Measurements from ENCODE around the gene PTPA.
"Not testable (repeated sequence)": the region's sequence is repeated elsewhere in the genome, so short reads cannot be mapped to it uniquely, and the experiment has no call there.

The PTPA gene

DNA sequence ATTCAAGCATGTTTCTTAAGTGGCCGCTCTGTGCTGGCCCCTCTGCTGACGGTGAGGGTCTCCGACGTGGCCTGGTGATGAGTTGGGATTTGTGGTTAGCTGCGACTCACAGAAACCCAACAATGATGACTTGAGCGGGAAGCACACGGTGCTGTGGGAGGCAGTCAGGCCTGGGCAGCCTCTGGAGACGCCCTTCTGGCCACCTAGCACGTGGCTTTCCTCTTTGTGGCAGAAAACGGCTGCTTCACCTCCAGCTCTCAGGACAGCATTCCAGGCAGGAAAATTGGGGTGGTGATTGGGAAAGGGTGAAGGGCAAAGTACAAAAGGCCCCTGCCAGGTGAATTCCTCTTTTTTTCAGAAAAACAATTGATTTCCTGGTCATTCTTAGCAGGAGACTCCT lies 84.4 kb downstream of the PTPA start:
- no peak overlapping the region for H2BK5ac ChIP-seq (ENCODE audit: low read length)
- no CpG with 5 or more reads among the region's 10 CpGs for WGBS, 2 donors (ENCODE audit: extremely low coverage in 2 of 2, insufficient read length in 2 of 2, insufficient replicate concordance in 1 of 2)

GRCh38 chr9:129197045-129197444 lies 85.8 kb downstream of the PTPA start:
- H3K23ac ChIP-seq (ENCODE audit: low read depth, low read length, poor library complexity); H3K27ac ChIP-seq (replicated peaks; ENCODE audit: low read length); H3K36me3 ChIP-seq (replicated peaks in 1 of 2; ENCODE audit: control insufficient read depth in 2 of 2, insufficient read depth in 2 of 2, low read length in 2 of 2); H4K8ac ChIP-seq (ENCODE audit: low read depth, low read length); H2BK120ac ChIP-seq (ENCODE audit: low read depth, low read length); H2BK5ac ChIP-seq (ENCODE audit: low read length); H3K79me1 ChIP-seq (ENCODE audit: low read depth, low read length); H3K4ac ChIP-seq (ENCODE audit: low read length); H3K4me3 ChIP-seq (ENCODE audit: low read length in 2 of 2); H3K9ac ChIP-seq (ENCODE audit: low read depth, low read length, poor library complexity); H4K91ac ChIP-seq (ENCODE audit: low read depth, low read length, poor library complexity); DNase-seq (ENCODE audit: low spot score); H2AFZ ChIP-seq (ENCODE audit: low read length); H3K4me2 ChIP-seq (ENCODE audit: insufficient read depth, low read length, poor library complexity, severe bottlenecking); H3K18ac ChIP-seq (ENCODE audit: low read length); H3K14ac ChIP-seq (ENCODE audit: low read length); H2BK12ac ChIP-seq (ENCODE audit: low read length); H2AK5ac ChIP-seq (ENCODE audit: low read depth, low read length); H2BK15ac ChIP-seq (ENCODE audit: low read length): not testable (repeated sequence)
- Histone ChIP-seq H3K4me1 (ENCODE audit: control insufficient read depth in 2 of 2, insufficient read depth in 1 of 2, low read depth in 1 of 2, low read length in 2 of 2) (peaks cover 3 to 15% of the 10 kb centered on the region in 2 donors), H3K9me3 (replicated peaks in 1 of 2; ENCODE audit: control insufficient read depth in 2 of 2, insufficient read depth in 1 of 2, low read depth in 1 of 2, low read length in 2 of 2) (peaks cover 6 to 13% of the 10 kb centered on the region in 2 donors), H3K27me3 (ENCODE audit: control insufficient read depth in 3 of 3, insufficient read depth in 3 of 3, low read depth in 1 of 3, low read length in 3 of 3) (peaks cover 0 to 16% (median 9%) of the 10 kb centered on the region in 3 experiments)
- no CpG with 5 or more reads among the region's 6 CpGs for WGBS, 2 donors (ENCODE audit: extremely low coverage in 2 of 2, insufficient read length in 2 of 2, insufficient replicate concordance in 1 of 2)

More for the DNA sequence above, 84.4 kb downstream of the PTPA start:
- peaks cover 6 to 13% of the 10 kb centered on the region in 2 donors for H3K9me3 ChIP-seq (replicated peaks in 1 of 2; ENCODE audit: control insufficient read depth in 2 of 2, insufficient read depth in 1 of 2, low read depth in 1 of 2, low read length in 2 of 2)
- H3K23ac ChIP-seq (ENCODE audit: low read depth, low read length, poor library complexity), result no peak overlapping the region
- H2AFZ ChIP-seq (ENCODE audit: low read length), result no peak overlapping the region
- no peak overlapping the region for H2BK12ac ChIP-seq (ENCODE audit: low read length)
- no peak overlapping the region for H3K14ac ChIP-seq (ENCODE audit: low read length)
- no peak overlapping the region for H4K91ac ChIP-seq (ENCODE audit: low read depth, low read length, poor library complexity)
- H3K4me1 ChIP-seq (ENCODE audit: control insufficient read depth in 2 of 2, insufficient read depth in 1 of 2, low read depth in 1 of 2, low read length in 2 of 2), result peaks cover 3 to 15% of the 10 kb centered on the region in 2 donors
- H3K36me3 ChIP-seq (replicated peaks in 1 of 2; ENCODE audit: control insufficient read depth in 2 of 2, insufficient read depth in 2 of 2, low read length in 2 of 2), result no peaks in the 10 kb centered on the region
- no peaks in the 10 kb centered on the region for H3K79me1 ChIP-seq (ENCODE audit: low read depth, low read length)
- peaks cover 0 to 16% (median 9%) of the 10 kb centered on the region in 3 experiments for H3K27me3 ChIP-seq (ENCODE audit: control insufficient read depth in 3 of 3, insufficient read depth in 3 of 3, low read depth in 1 of 3, low read length in 3 of 3)
- H2BK120ac ChIP-seq (ENCODE audit: low read depth, low read length), result no peak overlapping the region
- H3K27ac ChIP-seq (replicated peaks; ENCODE audit: low read length), result no peak overlapping the region
- no peak overlapping the region for H2AK5ac ChIP-seq (ENCODE audit: low read depth, low read length)
- H3K4ac ChIP-seq (ENCODE audit: low read length), result no peak overlapping the region
- no peak overlapping the region for H4K8ac ChIP-seq (ENCODE audit: low read depth, low read length)
- DNase-seq (ENCODE audit: low spot score), result no peak
- no peak overlapping the region for H2BK15ac ChIP-seq (ENCODE audit: low read length)
- no peak overlapping the region for H3K9ac ChIP-seq (ENCODE audit: low read depth, low read length, poor library complexity)
- no peak overlapping the region for H3K4me2 ChIP-seq (ENCODE audit: insufficient read depth, low read length, poor library complexity, severe bottlenecking)
- H3K18ac ChIP-seq (ENCODE audit: low read length), result no peak overlapping the region
- no peak overlapping the region for H3K4me3 ChIP-seq (ENCODE audit: low read length in 2 of 2)

- peak overlapping the region; percentile 78 for H2AK5ac ChIP-seq (ENCODE audit: low read depth, low read length)
- H3K4me2 ChIP-seq (ENCODE audit: insufficient read depth, low read length, poor library complexity, severe bottlenecking), result no peak overlapping the region
- peaks cover 6 to 11% of the 10 kb centered on the region in 2 donors for H3K9me3 ChIP-seq (replicated peaks in 1 of 2; ENCODE audit: control insufficient read depth in 2 of 2, insufficient read depth in 1 of 2, low read depth in 1 of 2, low read length in 2 of 2)
- no peak overlapping the region for H3K4ac ChIP-seq (ENCODE audit: low read length)
- no CpG with 5 or more reads among the region's 8 CpGs for WGBS, 2 donors (ENCODE audit: extremely low coverage in 2 of 2, insufficient read length in 2 of 2, insufficient replicate concordance in 1 of 2)
- H3K79me1 ChIP-seq (ENCODE audit: low read depth, low read length), result no peaks in the 10 kb centered on the region
- no peak overlapping the region for H2BK120ac ChIP-seq (ENCODE audit: low read depth, low read length)
- no peak overlapping the region for H3K4me3 ChIP-seq (ENCODE audit: low read length in 2 of 2)
- H3K4me1 ChIP-seq (ENCODE audit: control insufficient read depth in 2 of 2, insufficient read depth in 1 of 2, low read depth in 1 of 2, low read length in 2 of 2), result peaks cover 3 to 15% of the 10 kb centered on the region in 2 donors
- no peak overlapping the region for H4K91ac ChIP-seq (ENCODE audit: low read depth, low read length, poor library complexity)
- no peaks in the 10 kb centered on the region for H3K36me3 ChIP-seq (replicated peaks in 1 of 2; ENCODE audit: control insufficient read depth in 2 of 2, insufficient read depth in 2 of 2, low read length in 2 of 2)
- H3K23ac ChIP-seq (ENCODE audit: low read depth, low read length, poor library complexity), result no peak overlapping the region
- no peak overlapping the region for H4K8ac ChIP-seq (ENCODE audit: low read depth, low read length)
- H3K14ac ChIP-seq (ENCODE audit: low read length), result no peak overlapping the region
- peak overlapping the region; percentile 59 for H2AFZ ChIP-seq (ENCODE audit: low read length)
- no peak overlapping the region for H2BK5ac ChIP-seq (ENCODE audit: low read length)
- DNase-seq (ENCODE audit: low spot score), result no peak
- H3K18ac ChIP-seq (ENCODE audit: low read length), result peak overlapping the region; percentile 12
- H2BK15ac ChIP-seq (ENCODE audit: low read length), result peak overlapping the region; percentile 6
- H3K9ac ChIP-seq (ENCODE audit: low read depth, low read length, poor library complexity), result no peak overlapping the region
- H3K27ac ChIP-seq (replicated peaks; ENCODE audit: low read length), result no peak overlapping the region
- H2BK12ac ChIP-seq (ENCODE audit: low read length), result no peak overlapping the region
- peaks cover 0 to 16% (median 9%) of the 10 kb centered on the region in 3 experiments for H3K27me3 ChIP-seq (ENCODE audit: control insufficient read depth in 3 of 3, insufficient read depth in 3 of 3, low read depth in 1 of 3, low read length in 3 of 3)
Observed at GRCh38 chr9:129197978-129198318, 86.7 kb downstream of the PTPA start.
